ENCODE results near the gene TMEM187. TPM values are rescaled to one million over a fixed set of nuclear protein-coding genes. Genes with fewer than 3 reads are reported as not detected.

TMEM187 gene
- total and polyA plus RNA-seq, 12 donors, result 3.4 to 13.2 (median 7.5) TPM

DNA sequence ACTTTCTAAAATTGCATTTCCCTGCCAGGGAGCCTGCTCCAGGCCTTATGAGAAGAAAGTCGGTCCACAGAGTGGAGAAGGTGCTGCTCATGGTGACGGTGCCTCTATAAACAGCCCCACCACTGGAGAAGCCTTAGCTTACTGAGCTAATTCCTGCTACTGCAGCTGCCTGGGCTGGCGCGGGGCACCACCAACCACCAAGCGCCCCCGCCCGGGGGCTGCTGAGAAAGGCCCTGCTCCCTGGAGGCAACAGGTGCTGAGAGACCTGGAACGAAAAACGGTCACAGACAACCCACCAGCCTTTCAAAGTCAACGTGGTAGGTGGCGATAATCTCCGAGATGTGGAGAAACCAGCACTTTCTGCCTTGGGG is 3.8 kb upstream of the TMEM187 start:
- ATAC-seq (no peak), DNase-seq (no peak)
- peaks cover 8 to 65% (median 47%) of the 10 kb centered on the region in 9 donors for H3K4me1 ChIP-seq
- intact Hi-C loops (cut with DNase I), result no loop called here
- WGBS, 2 donors, result 15 to 27% methylated on average over 12 of the region's 12 CpGs
- H3K27ac ChIP-seq, result peak overlapping the region in 6 of 10 donors; percentile 64 to 100 (median 96)
- peaks cover 0 to 9% (median 0%) of the 10 kb centered on the region in 9 donors for H3K36me3 ChIP-seq
- TF ChIP-seq, protein P1, sequence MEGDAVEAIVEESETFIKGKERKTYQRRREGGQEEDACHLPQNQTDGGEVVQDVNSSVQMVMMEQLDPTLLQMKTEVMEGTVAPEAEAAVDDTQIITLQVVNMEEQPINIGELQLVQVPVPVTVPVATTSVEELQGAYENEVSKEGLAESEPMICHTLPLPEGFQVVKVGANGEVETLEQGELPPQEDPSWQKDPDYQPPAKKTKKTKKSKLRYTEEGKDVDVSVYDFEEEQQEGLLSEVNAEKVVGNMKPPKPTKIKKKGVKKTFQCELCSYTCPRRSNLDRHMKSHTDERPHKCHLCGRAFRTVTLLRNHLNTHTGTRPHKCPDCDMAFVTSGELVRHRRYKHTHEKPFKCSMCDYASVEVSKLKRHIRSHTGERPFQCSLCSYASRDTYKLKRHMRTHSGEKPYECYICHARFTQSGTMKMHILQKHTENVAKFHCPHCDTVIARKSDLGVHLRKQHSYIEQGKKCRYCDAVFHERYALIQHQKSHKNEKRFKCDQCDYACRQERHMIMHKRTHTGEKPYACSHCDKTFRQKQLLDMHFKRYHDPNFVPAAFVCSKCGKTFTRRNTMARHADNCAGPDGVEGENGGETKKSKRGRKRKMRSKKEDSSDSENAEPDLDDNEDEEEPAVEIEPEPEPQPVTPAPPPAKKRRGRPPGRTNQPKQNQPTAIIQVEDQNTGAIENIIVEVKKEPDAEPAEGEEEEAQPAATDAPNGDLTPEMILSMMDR (IDR thresholded peaks at IDR 0.05), result no peak
- H3K27me3 ChIP-seq, result peaks cover 0 to 15% (median 0%) of the 10 kb centered on the region in 7 donors
- no peaks in the 10 kb centered on the region for H3K9me3 ChIP-seq
- H3K4me3 ChIP-seq, result peak overlapping the region in 8 of 10 donors; percentile 47 to 92 (median 84)

DNA sequence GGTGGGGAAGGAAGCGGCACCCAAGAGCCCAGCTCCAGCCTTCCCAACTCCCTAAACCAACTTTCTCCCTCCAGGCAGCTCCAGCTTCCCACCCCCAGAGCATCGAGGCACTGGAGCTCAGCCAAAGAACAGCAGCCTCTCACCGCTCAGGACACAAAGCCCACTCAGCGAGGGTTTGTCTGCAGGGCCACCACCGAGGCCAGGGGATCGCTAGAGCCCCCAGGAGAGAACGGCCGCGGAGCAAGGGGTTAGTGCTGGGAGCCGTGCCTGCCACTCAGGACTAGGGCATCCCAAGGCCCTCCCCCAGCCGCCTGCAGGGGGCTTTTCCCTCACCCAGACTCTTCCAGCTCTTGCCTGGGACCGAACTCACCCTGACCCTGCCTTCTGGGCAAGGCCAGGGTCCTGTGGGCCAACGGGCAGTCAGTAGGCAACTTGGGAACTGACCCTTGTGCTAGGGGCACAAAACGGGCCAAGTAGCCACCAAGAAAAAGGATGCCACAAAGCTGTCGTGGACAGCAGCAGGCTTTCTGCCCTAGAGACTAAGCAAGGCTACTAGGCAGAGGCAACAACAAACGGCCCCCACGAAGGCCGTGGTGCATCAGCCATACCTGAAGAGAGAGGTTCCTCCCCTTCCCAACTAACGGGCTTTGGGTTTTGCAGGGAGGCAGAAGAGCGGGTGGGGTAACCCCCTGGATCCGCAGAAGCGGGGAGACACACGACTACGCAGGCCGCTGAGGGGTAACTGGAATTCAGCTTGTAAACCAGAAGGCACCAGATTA is 3.2 kb upstream of the TMEM187 start:
- TF ChIP-seq, protein P1 (IDR thresholded peaks at IDR 0.05), result no peak
- DNase-seq (no peak), ATAC-seq (no peak)
- Histone ChIP-seq H3K4me1 (peaks cover 8 to 69% (median 52%) of the 10 kb centered on the region in 9 donors), H3K36me3 (peaks cover 0 to 3% (median 0%) of the 10 kb centered on the region in 9 donors), H3K27ac (peak overlapping the region in 8 of 10 donors; percentile 23 to 100 (median 79)), H3K9me3 (no peaks in the 10 kb centered on the region), H3K27me3 (peaks cover 0 to 15% (median 0%) of the 10 kb centered on the region in 7 donors), H3K4me3 (peak overlapping the region in 9 of 10 donors; percentile 47 to 92 (median 82))
- intact Hi-C loops (cut with DNase I), result no loop called here
- 12 to 18% methylated on average over 23 to 25 of the region's 25 CpGs for WGBS, 2 donors

DNA sequence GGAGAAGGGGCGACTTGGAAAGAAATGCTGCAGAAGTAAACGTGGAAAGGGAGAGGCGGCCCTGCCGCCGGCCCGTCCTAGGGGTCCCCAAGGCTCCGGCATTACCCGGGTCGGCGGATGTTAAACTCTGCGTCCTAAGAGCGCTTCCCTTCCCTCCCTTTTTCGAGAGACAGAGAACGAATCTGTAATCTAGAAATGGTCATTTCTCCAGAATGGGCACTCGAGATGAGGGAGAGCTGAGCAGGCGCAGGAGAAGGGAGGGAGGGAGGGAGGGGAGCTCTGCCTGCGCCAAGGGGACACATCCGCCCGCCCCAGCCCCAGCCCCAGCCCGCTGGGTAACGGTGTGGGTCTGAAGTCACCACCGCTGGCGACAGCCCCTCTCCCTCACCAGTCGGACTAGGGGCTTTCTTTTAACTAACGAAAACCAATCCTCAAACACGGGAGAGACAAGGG is 2.6 kb upstream of the TMEM187 start:
- H3K36me3 ChIP-seq, result no peaks in the 10 kb centered on the region
- TF ChIP-seq, protein P1 (IDR thresholded peaks at IDR 0.05), result no peak
- no peak for DNase-seq
- peaks cover 0 to 20% (median 0%) of the 10 kb centered on the region in 7 donors for H3K27me3 ChIP-seq
- WGBS, 2 donors, result 1 to 7% methylated on average over 22 to 26 of the region's 26 CpGs
- ATAC-seq, result peak in 1 of 8 donors; percentile 13
- H3K9me3 ChIP-seq, result no peaks in the 10 kb centered on the region
- peak overlapping the region in 8 of 10 donors; percentile 23 to 100 (median 79) for H3K27ac ChIP-seq
- intact Hi-C loops (cut with DNase I), result no loop called here
- peak overlapping the region in 9 of 10 donors; percentile 47 to 92 (median 82) for H3K4me3 ChIP-seq
- H3K4me1 ChIP-seq, result peaks cover 8 to 68% (median 57%) of the 10 kb centered on the region in 9 donors

GRCh38 chrX:153970357-153971123 is 2.0 kb upstream of the TMEM187 start:
- intact Hi-C loops (cut with DNase I), result no loop called here
- Histone ChIP-seq H3K27ac (peak overlapping the region; percentile 93 to 100 (median 100)), H3K27me3 (peaks cover 0 to 24% (median 0%) of the 10 kb centered on the region in 7 donors), H3K36me3 (no peaks in the 10 kb centered on the region), H3K4me1 (peaks cover 8 to 66% (median 56%) of the 10 kb centered on the region in 9 donors), H3K9me3 (no peaks in the 10 kb centered on the region), H3K4me3 (peak overlapping the region; percentile 47 to 92 (median 83))
- DNase-seq (peak in 1 of 2 donors; percentile 47), ATAC-seq (peak; percentile 5 to 38 (median 24))
- WGBS, 2 donors, result 0 to 1% methylated on average over 32 to 48 of the region's 49 CpGs
- TF ChIP-seq, protein P1 (IDR thresholded peaks at IDR 0.05), result no peak
